ENCODE data around the gene ATP6V0E1.

The ATP6V0E1 gene

GRCh38 chr5:172946146-172946545 is 37.4 kb upstream of the ATP6V0E1 start:
- no peak for DNase-seq (ENCODE audit: low read depth)
- in situ Hi-C loops (cut with HindIII; ENCODE audit: low sequenced_read_pairs) = no loop called here
- H3K4me3 ChIP-seq (ENCODE audit: low read depth, low read length) = no peak overlapping the region
- TF ChIP-seq CTCF (IDR thresholded peaks at IDR 0.05; ENCODE audit: low read depth, low read length, missing control alignments) = no peak

GRCh38 chr5:172949426-172949825 is 34.1 kb upstream of the ATP6V0E1 start:
- no peak for TF ChIP-seq CTCF (IDR thresholded peaks at IDR 0.05; ENCODE audit: low read depth, low read length, missing control alignments)
- no peak overlapping the region for H3K4me3 ChIP-seq (ENCODE audit: low read depth, low read length)
- in situ Hi-C loops (cut with HindIII; ENCODE audit: low sequenced_read_pairs) = no loop called here
- no peak for DNase-seq (ENCODE audit: low read depth)

- in situ Hi-C loops (cut with HindIII; ENCODE audit: low sequenced_read_pairs) = no loop called here
- TF ChIP-seq CTCF (IDR thresholded peaks at IDR 0.05; ENCODE audit: low read depth, low read length, missing control alignments) = no peak
- H3K4me3 ChIP-seq (ENCODE audit: low read depth, low read length) = no peak overlapping the region
- DNase-seq (ENCODE audit: low read depth) = no peak
Observed at GRCh38 chr5:172950176-172950965, 33.2 kb upstream of the ATP6V0E1 start.

- no peak for DNase-seq (ENCODE audit: low read depth)
- in situ Hi-C loops (cut with HindIII; ENCODE audit: low sequenced_read_pairs) = no loop called here
- no peak for TF ChIP-seq CTCF (IDR thresholded peaks at IDR 0.05; ENCODE audit: low read depth, low read length, missing control alignments)
- H3K4me3 ChIP-seq (ENCODE audit: low read depth, low read length) = no peak overlapping the region
Observed at GRCh38 chr5:172951371-172952033, 32.1 kb upstream of the ATP6V0E1 start.

GRCh38 chr5:172952034-172952511 is 31.5 kb upstream of the ATP6V0E1 start:
- in situ Hi-C loops (cut with HindIII; ENCODE audit: low sequenced_read_pairs) = no loop called here
- no peak overlapping the region for H3K4me3 ChIP-seq (ENCODE audit: low read depth, low read length)
- no peak for DNase-seq (ENCODE audit: low read depth)
- no peak for TF ChIP-seq CTCF (IDR thresholded peaks at IDR 0.05; ENCODE audit: low read depth, low read length, missing control alignments)

GRCh38 chr5:172953776-172954675 is 29.5 kb upstream of the ATP6V0E1 start:
- no peak overlapping the region for H3K4me3 ChIP-seq (ENCODE audit: low read depth, low read length)
- in situ Hi-C loops (cut with HindIII; ENCODE audit: low sequenced_read_pairs) = no loop called here
- no peak for TF ChIP-seq CTCF (IDR thresholded peaks at IDR 0.05; ENCODE audit: low read depth, low read length, missing control alignments)
- DNase-seq (ENCODE audit: low read depth) = no peak

All from astrocyte of the cerebellum (primary cell).